HCT116 (cell line): ENCODE data around the gene MOG. TPM values are rescaled to one million over a fixed set of nuclear protein-coding genes. Genes with fewer than 3 reads are reported as not detected.

Source experiments
- ATAC-seq: fragments of 200-7000 bp; cut with Tn5 transposase; 2 replicates; pipeline ENCODE4 v1.9.1; 2020; ENCODE audit warnings: mild to moderate bottlenecking, moderate library complexity
- BruUV-seq: library from RNA; stranded (reverse); fragments of 400-500 nt; replicated peaks from 2 replicates; lab custom pipeline; 2021; lab: Mats Ljungman, UMichigan
- CTCF ChIA-PET: fragments of 300-600 bp; sonication (Branson Sonifier 250); formaldehyde crosslinking; loops from one replicate; lab custom pipeline; 2021; ENCODE audit warnings: antibody characterized with exemption; lab: Charles Lee
- POLR2A ChIA-PET: fragments of 300-600, 350-600 bp; sonication (Branson Sonifier 250); formaldehyde crosslinking; loops from one replicate; lab custom pipeline; 2021; ENCODE audit warnings: antibody characterized with exemption; lab: Charles Lee
- RAD21 ChIA-PET, 2 experiments: fragments of 300-600 bp; sonication (Branson Sonifier 250); formaldehyde crosslinking; loops; one replicate each; lab custom pipeline; 2023; ENCODE audit warnings: low total read pairs in 2 of 2; ENCODE audit not compliant: uncharacterized antibody in 2 of 2, unreplicated experiment in 2 of 2, low non-redundant PET in 1 of 2; lab: Charles Lee
- DNase-seq: peaks from one replicate; pipeline ENCODE4 v3.0.0-alpha.2; 2010; ENCODE audit warnings: low read depth, low spot score
- H2AFZ ChIP-seq: fragments of 200-600 bp; shearing (Covaris generic), sonication (generic); 2 replicates; pipeline ENCODE4 v1.6.1; 2017; ENCODE audit warnings: low read depth, mixed run types, mixed read lengths, antibody characterized with exemption, low read length; ENCODE audit not compliant: poor library complexity, severe bottlenecking
- H3K27ac ChIP-seq: 2 replicates; pipeline ENCODE4 v1.5.1; 2012; ENCODE audit warnings: low read depth, low read length
- H3K27me3 ChIP-seq: fragments of 200-600 bp; sonication (generic); 2 replicates; pipeline ENCODE4 v1.6.1; 2016; ENCODE audit warnings: mixed run types, low read length, mixed read lengths; ENCODE audit not compliant: insufficient read depth
- H3K36me3 ChIP-seq, 2 experiments: fragments of 200-500 bp in 1 of 2; fragments of 200-600 bp in 1 of 2; sonication (Bioruptor generic) in 1 of 2; sonication (generic) in 1 of 2; 2 replicates each; pipeline versions ENCODE4 v1.5.1 to v1.6.1; 2014 to 2016; ENCODE audit warnings: low read length in 2 of 2, inconsistent platforms in 1 of 2, mixed read lengths in 1 of 2, mixed run types in 1 of 2; ENCODE audit not compliant: insufficient read depth in 2 of 2, control insufficient read depth in 1 of 2
- H3K4me1 ChIP-seq, 2 experiments: fragments of 200-600 bp in 1 of 2; sonication (generic) in 1 of 2; 2 replicates each; pipeline versions ENCODE4 v1.5.1 to v1.6.1; 2012 to 2017; ENCODE audit warnings: low read length in 2 of 2, inconsistent platforms in 1 of 2, mild to moderate bottlenecking in 1 of 2, mixed read lengths in 1 of 2, mixed run types in 1 of 2, moderate library complexity in 1 of 2; ENCODE audit not compliant: insufficient read depth in 2 of 2, control insufficient read depth in 1 of 2
- H3K4me2 ChIP-seq: fragments of 200-600 bp; sonication (generic); 2 replicates; pipeline ENCODE4 v1.6.1; 2017; ENCODE audit warnings: mixed run types, low read length, mixed read lengths
- H3K4me3 ChIP-seq, 2 experiments: fragments of 200-600 bp in 1 of 2; sonication (generic) in 1 of 2; replicated peaks in 1 of 2; 2 replicates each; pipeline ENCODE4 v1.5.1; 2011 to 2016; ENCODE audit warnings: low read length in 2 of 2, control low read depth in 1 of 2, low read depth in 1 of 2, mild to moderate bottlenecking in 1 of 2, mixed read lengths in 1 of 2, mixed run types in 1 of 2
- H3K79me2 ChIP-seq: fragments of 200-600 bp; sonication (generic); 2 replicates; pipeline ENCODE4 v1.6.1; 2017; ENCODE audit warnings: mild to moderate bottlenecking, mixed run types, low read length, moderate library complexity, mixed read lengths; ENCODE audit not compliant: insufficient read depth
- H3K9ac ChIP-seq: fragments of 200-600 bp; sonication (generic); 2 replicates; pipeline ENCODE4 v1.6.1; 2016; ENCODE audit warnings: low read length, mixed read lengths
- H3K9me2 ChIP-seq: fragments of 200-600 bp; sonication (generic), shearing (Covaris generic); 2 replicates; pipeline ENCODE4 v1.6.1; 2017; ENCODE audit warnings: mixed run types, mild to moderate bottlenecking, moderate library complexity; ENCODE audit not compliant: insufficient read depth
- H3K9me3 ChIP-seq, 2 experiments: fragments of 200-500 bp in 1 of 2; fragments of 200-600 bp in 1 of 2; sonication (Bioruptor generic) in 1 of 2; sonication (generic) in 1 of 2; 2 replicates each; pipeline ENCODE4 v1.6.1; 2014 to 2017; ENCODE audit warnings: low read length in 2 of 2, mixed read lengths in 2 of 2, inconsistent platforms in 1 of 2, low read depth in 1 of 2, mild to moderate bottlenecking in 1 of 2, mixed run types in 1 of 2, moderate library complexity in 1 of 2; ENCODE audit not compliant: control insufficient read depth in 1 of 2, insufficient read depth in 1 of 2
- H4K20me1 ChIP-seq: fragments of 200-600 bp; sonication (generic), shearing (Covaris generic); 2 replicates; pipeline ENCODE4 v1.6.1; 2017; ENCODE audit warnings: mixed run types, mild to moderate bottlenecking, moderate library complexity; ENCODE audit not compliant: insufficient read depth
- CTCF ChIP-seq, 3 experiments: fragments of 200-600 bp in 1 of 3; sonication (generic) in 1 of 3; IDR thresholded peaks in 2 of 3; conservative IDR thresholded peaks in 1 of 3; 2 replicates each; pipeline ENCODE4 v1.5.1; 2012 to 2017; ENCODE audit warnings: low read depth in 2 of 3, low read length in 2 of 3, antibody characterized with exemption in 1 of 3, borderline replicate concordance in 1 of 3, control low read depth in 1 of 3, mild to moderate bottlenecking in 1 of 3, mixed read lengths in 1 of 3, mixed run types in 1 of 3, moderate library complexity in 1 of 3; ENCODE audit not compliant: insufficient read depth in 1 of 3
- FOSL1 ChIP-seq: IDR thresholded peaks from 2 replicates; pipeline ENCODE4 v1.6.1; 2012; ENCODE audit warnings: low read depth
- SIN3A ChIP-seq: IDR thresholded peaks from 2 replicates; pipeline ENCODE4 v1.6.1; 2012; ENCODE audit warnings: low read depth
- ZNF274 ChIP-seq: fragments of 200-500 bp; sonication (Bioruptor generic); IDR thresholded peaks from 2 replicates; pipeline ENCODE4 v1.6.1; 2014; ENCODE audit warnings: mild to moderate bottlenecking, low read depth, low read length, inconsistent platforms
- intact Hi-C: fragments of 100-400 bp; cut with micrococcal nuclease; formaldehyde crosslinking; loops from 2 replicates; pipeline ENCODE4 v1.10.0; 2022
- total RNA-seq: library from RNA; stranded (reverse); gene quantifications from one replicate; pipeline ENCODE4 v1.2.1, GENCODE V29; 2021; ENCODE audit not compliant: unreplicated experiment

The MOG gene
- total RNA-seq, 1 experiment from 2014 or later, result not detected

- CTCF ChIA-PET, result interaction anchor here (1.0 kb wide), 1 partner anchor 8 kb away, joined by 3 read pairs; no protein-coding TSS in a partner anchor
- Histone ChIP-seq H3K36me3 (peaks cover 3 to 8% of the 10 kb centered on the region in 2 experiments; a peak in 1 of 4 replicates), H2AFZ (no peak overlapping the region), H3K9me3 (no peaks in the 10 kb centered on the region), H3K4me2 (no peak overlapping the region), H3K4me1 (peaks cover 7 to 20% of the 10 kb centered on the region in 2 experiments), H3K4me3 (no peak overlapping the region), H3K9ac (no peak overlapping the region), H3K9me2 (no peaks in the 10 kb centered on the region), H3K27me3 (no peaks in the 10 kb centered on the region), H3K27ac (no peak overlapping the region), H4K20me1 (no peaks in the 10 kb centered on the region), H3K79me2 (no peaks in the 10 kb centered on the region)
- ATAC-seq, result no peak
- DNase-seq, result no peak
- RAD21 ChIA-PET, result no interaction called here
- TF ChIP-seq CTCF (IDR thresholded peaks at IDR 0.05 in 2 of 3, conservative IDR thresholded peaks at IDR 0.05 in 1 of 3; ENCODE audit: borderline replicate concordance in 1 of 3, insufficient read depth in 1 of 3, low read depth in 2 of 3, low read length in 2 of 3), result peak in 1 of 3 experiments; percentile 19; a peak in 1 of 6 replicates
- no peak for TF ChIP-seq ZNF274
- POLR2A ChIA-PET, result no interaction called here
- BruUV-seq, result no TSS peak
- intact Hi-C loops, result no loop called here
Observed at GRCh38 chr6:29628419-29629281, 28.2 kb upstream of the MOG start.

GRCh38 chr6:29629571-29629970, 27.3 kb upstream of the MOG start:
- Histone ChIP-seq H3K4me3 (no peak overlapping the region), H3K4me2 (no peak overlapping the region)

More at GRCh38 chr6:29629571-29629970, 27.3 kb upstream of the MOG start:
- Histone ChIP-seq H3K4me1 (peaks cover 7 to 22% of the 10 kb centered on the region in 2 experiments), H3K79me2 (no peaks in the 10 kb centered on the region), H2AFZ (no peak overlapping the region), H3K36me3 (0 out of 4 replicates have a peak, but pooled peaks cover 0 to 2% of the 10 kb centered on the region in 2 experiments), H3K27ac (no peak overlapping the region), H4K20me1 (no peaks in the 10 kb centered on the region), H3K27me3 (no peaks in the 10 kb centered on the region), H3K9ac (no peak overlapping the region), H3K9me2 (no peaks in the 10 kb centered on the region), H3K9me3 (no peaks in the 10 kb centered on the region)
- ChIA-PET RAD21 (interaction anchor here in 1 of 2 experiments (0.6 kb wide), 1 partner anchor 28 kb away, joined by 4 read pairs; no protein-coding TSS in a partner anchor), POLR2A (no interaction called here), CTCF (interaction anchor here (1.2 kb wide), 1 partner anchor 24 kb away, joined by 3 read pairs; no protein-coding TSS in a partner anchor)
- ATAC-seq (no peak), DNase-seq (no peak)
- no TSS peak for BruUV-seq
- intact Hi-C loops, result no loop called here
- TF ChIP-seq FOSL1 (no peak), SIN3A (no peak)
